SK-N-SH (cell line): ENCODE results near the gene C11orf91. TPM values are rescaled to one million over a fixed set of nuclear protein-coding genes. Genes with fewer than 3 reads are reported as not detected.

ENCODE experiments used
- CTCF ChIA-PET: fragments of 300-600, 350-600 bp; formaldehyde crosslinking; extraction: SDS; loops from one replicate; lab custom pipeline; 2021; lab: Yijun Ruan, JAX
- POLR2A ChIA-PET: fragments of 350-600 bp; sonication (Branson Sonifier 250); formaldehyde crosslinking; extraction: SDS; loops from one replicate; lab custom pipeline; 2020; ENCODE audit warnings: antibody characterized with exemption, inconsistent platforms; lab: Yijun Ruan, JAX
- DNase-seq: peaks from one replicate; pipeline ENCODE4 v3.0.0; 2012
- H2AFZ ChIP-seq: fragments of 200-600 bp; sonication (generic); 2 replicates; pipeline ENCODE4 v1.8.1; 2016; ENCODE audit warnings: antibody characterized with exemption, mild to moderate bottlenecking, low read depth
- H3F3A ChIP-seq: fragments of 200-600 bp; sonication (generic); replicated peaks from 2 replicates; pipeline ENCODE3; 2016; ENCODE audit warnings: antibody characterized with exemption, mild to moderate bottlenecking; ENCODE audit not compliant: insufficient read depth
- H3K27ac ChIP-seq, 2 experiments: fragments of 200-500 bp in 1 of 2; fragments of 200-600 bp in 1 of 2; sonication (Bioruptor generic) in 1 of 2; sonication (generic), shearing (Covaris generic) in 1 of 2; 2 replicates each; pipeline versions ENCODE4 v1.5.1 to v1.6.1; 2014 to 2016; ENCODE audit warnings: low read depth in 2 of 2, inconsistent platforms in 1 of 2, low read length in 1 of 2, mild to moderate bottlenecking in 1 of 2, mixed read lengths in 1 of 2
- H3K27me3 ChIP-seq: fragments of 200-600 bp; sonication (generic), shearing (Covaris generic); 2 replicates; pipeline ENCODE4 v1.6.1; 2016; ENCODE audit warnings: mixed run types; ENCODE audit not compliant: insufficient read depth
- H3K36me3 ChIP-seq, 2 experiments: fragments of 200-500 bp in 1 of 2; fragments of 200-600 bp in 1 of 2; sonication (Bioruptor generic) in 1 of 2; sonication (generic) in 1 of 2; replicated peaks in 1 of 2; 2 replicates each; pipeline versions ENCODE3 to v1.5.1; 2014 to 2016; ENCODE audit warnings: low read length in 1 of 2, mild to moderate bottlenecking in 1 of 2; ENCODE audit not compliant: insufficient read depth in 2 of 2, control insufficient read depth in 1 of 2
- H3K4me1 ChIP-seq, 2 experiments: fragments of 200-500 bp in 1 of 2; fragments of 200-600 bp in 1 of 2; sonication (Bioruptor generic) in 1 of 2; sonication (generic), shearing (Covaris generic) in 1 of 2; 2 replicates each; pipeline versions ENCODE4 v1.5.1 to v1.6.1; 2014 to 2016; ENCODE audit warnings: low read depth in 1 of 2, low read length in 1 of 2, mixed run types in 1 of 2; ENCODE audit not compliant: insufficient read depth in 2 of 2, control insufficient read depth in 1 of 2
- H3K4me2 ChIP-seq: fragments of 200-600 bp; sonication (generic), shearing (Covaris generic); 2 replicates; pipeline ENCODE4 v1.6.1; 2017; ENCODE audit warnings: mixed run types
- H3K4me3 ChIP-seq, 2 experiments: fragments of 200-500 bp in 1 of 2; fragments of 200-600 bp in 1 of 2; sonication (Bioruptor generic) in 1 of 2; sonication (generic), shearing (Covaris generic) in 1 of 2; 2 replicates each; pipeline versions ENCODE4 v1.5.1 to v1.8.1; 2014 to 2016; ENCODE audit warnings: low read depth in 2 of 2, inconsistent platforms in 1 of 2, low read length in 1 of 2, mild to moderate bottlenecking in 1 of 2, mixed read lengths in 1 of 2, moderate library complexity in 1 of 2
- H3K79me2 ChIP-seq: fragments of 200-600 bp; sonication (generic); 2 replicates; pipeline ENCODE4 v1.8.1; 2017; ENCODE audit warnings: mild to moderate bottlenecking; ENCODE audit not compliant: insufficient read depth
- H3K9ac ChIP-seq: fragments of 200-600 bp; sonication (generic); 2 replicates; pipeline ENCODE4 v1.6.1; 2017; ENCODE audit warnings: mixed run types
- H3K9me2 ChIP-seq: fragments of 200-600 bp; sonication (generic); 2 replicates; pipeline ENCODE4 v1.6.1; 2017; ENCODE audit warnings: mixed run types
- H3K9me3 ChIP-seq: fragments of 200-600 bp; sonication (generic); 2 replicates; pipeline ENCODE4 v1.6.1; 2017; ENCODE audit warnings: mixed run types, mild to moderate bottlenecking, moderate library complexity
- H4K20me1 ChIP-seq: fragments of 200-600 bp; sonication (generic); 2 replicates; pipeline ENCODE4 v1.6.1; 2017; ENCODE audit warnings: mild to moderate bottlenecking, mixed run types; ENCODE audit not compliant: insufficient read depth
- CHD2 ChIP-seq: fragments of 150-350 bp; IDR thresholded peaks from 2 replicates; pipeline ENCODE4 v1.6.1; 2018; ENCODE audit warnings: low read length; ENCODE audit not compliant: partially characterized antibody
- EZH2phosphoT487 ChIP-seq: fragments of 200-600 bp; sonication (generic); IDR thresholded peaks from 2 replicates; pipeline ENCODE4 v1.6.1; 2017; ENCODE audit warnings: low read depth, mixed run types, mild to moderate bottlenecking, antibody characterized with exemption, moderate library complexity, borderline replicate concordance
- FOXJ3 ChIP-seq: sonication (generic); formaldehyde crosslinking; IDR thresholded peaks from 2 replicates; pipeline ENCODE4 v1.5.1; 2020; ENCODE audit warnings: mild to moderate bottlenecking, missing genetic modification reagents
- GATA2 ChIP-seq: sonication (generic); formaldehyde crosslinking; IDR thresholded peaks from 2 replicates; pipeline ENCODE4 v1.5.0; 2020; ENCODE audit warnings: mild to moderate bottlenecking, missing genetic modification reagents
- JUND ChIP-seq: IDR thresholded peaks from 2 replicates; pipeline ENCODE4 v1.4.0; 2012
- MEF2A ChIP-seq: IDR thresholded peaks from 2 replicates; pipeline ENCODE4 v1.4.0; 2012; ENCODE audit warnings: low read depth, borderline replicate concordance
- MXI1 ChIP-seq: IDR thresholded peaks from 2 replicates; pipeline ENCODE4 v1.6.1; 2012; ENCODE audit warnings: mild to moderate bottlenecking, low read depth, low read length, improper control_type of control experiment
- NRF1 ChIP-seq: IDR thresholded peaks from 2 replicates; pipeline ENCODE4 v1.6.1; 2012; ENCODE audit warnings: low read depth, mild to moderate bottlenecking, low read length
- RAD21 ChIP-seq: IDR thresholded peaks from 2 replicates; pipeline ENCODE4 v1.6.1; 2012; ENCODE audit warnings: mild to moderate bottlenecking, low read length
- SMC3 ChIP-seq: IDR thresholded peaks from 2 replicates; pipeline ENCODE4 v1.6.1; 2012; ENCODE audit warnings: low read depth, low read length, improper control_type of control experiment
- TAF1 ChIP-seq: IDR thresholded peaks from 2 replicates; pipeline ENCODE4 v1.6.1; 2012; ENCODE audit warnings: low read depth, mild to moderate bottlenecking, low read length, moderate library complexity, borderline replicate concordance
- TCF12 ChIP-seq: IDR thresholded peaks from 2 replicates; pipeline ENCODE4 v1.4.0; 2012
- YY1 ChIP-seq: IDR thresholded peaks from 2 replicates; pipeline ENCODE4 v1.4.0; 2012; ENCODE audit warnings: low read depth, mild to moderate bottlenecking
- WGBS: methylation state at CpG from one replicate; pipeline ENCODE4 v1.1.6; 2017; ENCODE audit warnings: low lambda C conversion rate; 5-methylcytosine and 5-hydroxymethylcytosine counted together
- polyA plus RNA-seq, 3 experiments: library from polyadenylated mRNA; depleted of rRNA; stranded (reverse); fragments of >200 nt; gene quantifications; 2 replicates each; pipeline ENCODE4 v1.2.3, GENCODE V29; 2012
- TF ChIP-seq, protein P1 (sequence below): IDR thresholded peaks from 2 replicates; pipeline ENCODE4 v1.4.0; 2012; ENCODE audit warnings: low read depth
- TF ChIP-seq, protein P2 (sequence below): fragments of 150-350 bp; IDR thresholded peaks from 2 replicates; pipeline ENCODE4 v1.6.1; 2016; ENCODE audit warnings: mild to moderate bottlenecking, low read depth, low read length
- TF ChIP-seq, protein P3 (sequence below): fragments of 150-350 bp; IDR thresholded peaks from 2 replicates; pipeline ENCODE4 v1.6.1; 2017; ENCODE audit warnings: antibody characterized with exemption, low read length, low read depth, borderline replicate concordance
- TF ChIP-seq, protein P4 (sequence below): IDR thresholded peaks from 2 replicates; pipeline ENCODE4; 2012
- TF ChIP-seq, protein P5 (sequence below): IDR thresholded peaks from 2 replicates; pipeline ENCODE4 v1.4.0; 2012; ENCODE audit warnings: low read depth, borderline replicate concordance

Gene C11orf91
- polyA plus RNA-seq, 1 of the 3 experiments (the other 2 are of a cell fraction), result 0.15 TPM

DNA sequence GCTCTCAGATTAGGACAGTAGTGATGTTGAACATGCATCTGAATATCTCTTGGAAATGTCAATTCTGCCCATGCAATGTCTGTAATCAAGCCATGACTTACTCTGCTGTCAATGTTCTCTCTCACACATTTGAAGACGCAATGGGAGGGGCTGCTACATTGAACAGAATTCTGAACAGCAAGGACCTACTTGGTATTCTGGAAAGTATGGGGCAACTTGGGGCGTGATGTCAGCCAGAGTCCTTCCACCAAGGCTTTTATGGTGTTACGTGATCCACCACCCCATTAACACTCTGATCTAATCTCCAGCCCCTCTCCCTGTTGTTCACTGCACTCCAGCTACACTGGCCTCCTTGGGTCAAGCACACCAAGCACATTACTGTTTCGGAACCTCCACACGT is 42.7 kb upstream of the C11orf91 start:
- Histone ChIP-seq H3K27me3 (no peaks in the 10 kb centered on the region), H3K27ac (no peak overlapping the region), H3K4me3 (no peak overlapping the region), H3K36me3 (peaks cover 15 to 29% of the 10 kb centered on the region in 2 experiments), H2AFZ (no peak overlapping the region), H4K20me1 (no peaks in the 10 kb centered on the region), H3F3A (peaks cover 18% of the 10 kb centered on the region), H3K4me2 (no peak overlapping the region), H3K9me2 (no peaks in the 10 kb centered on the region), H3K9ac (no peak overlapping the region), H3K9me3 (no peaks in the 10 kb centered on the region), H3K4me1 (peaks cover 0 to 7% of the 10 kb centered on the region in 2 experiments; a peak in 2 of 4 replicates), H3K79me2 (peaks cover 1% of the 10 kb centered on the region; the same call in 1 of the 2 replicates)
- WGBS, result 97% methylated on average over 5 of the region's 5 CpGs
- ChIA-PET POLR2A (interaction anchor here (1.4 kb wide), 1 partner anchor 43 kb away, joined by 5 read pairs; no protein-coding TSS in a partner anchor), CTCF (interaction anchor here (0.8 to 2.2 kb wide), 14 partner anchors 9 to 384 kb away, joined by 3 to 31 read pairs (median 10); partner anchors contain the start of gene C11orf91)
- no peak for DNase-seq
- TF ChIP-seq CHD2 (no peak), SMC3 (no peak), EZH2phosphoT487 (no peak), MEF2A (no peak), NRF1 (no peak), TCF12 (no peak), RAD21 (no peak), YY1 (no peak), TAF1 (no peak), MXI1 (no peak), GATA2 (CRISPR knock-in tag) (no peak), FOXJ3 (CRISPR knock-in tag) (no peak), JUND (no peak)
- TF ChIP-seq, protein P1, sequence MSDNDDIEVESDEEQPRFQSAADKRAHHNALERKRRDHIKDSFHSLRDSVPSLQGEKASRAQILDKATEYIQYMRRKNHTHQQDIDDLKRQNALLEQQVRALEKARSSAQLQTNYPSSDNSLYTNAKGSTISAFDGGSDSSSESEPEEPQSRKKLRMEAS, result no peak
- TF ChIP-seq, protein P2, sequence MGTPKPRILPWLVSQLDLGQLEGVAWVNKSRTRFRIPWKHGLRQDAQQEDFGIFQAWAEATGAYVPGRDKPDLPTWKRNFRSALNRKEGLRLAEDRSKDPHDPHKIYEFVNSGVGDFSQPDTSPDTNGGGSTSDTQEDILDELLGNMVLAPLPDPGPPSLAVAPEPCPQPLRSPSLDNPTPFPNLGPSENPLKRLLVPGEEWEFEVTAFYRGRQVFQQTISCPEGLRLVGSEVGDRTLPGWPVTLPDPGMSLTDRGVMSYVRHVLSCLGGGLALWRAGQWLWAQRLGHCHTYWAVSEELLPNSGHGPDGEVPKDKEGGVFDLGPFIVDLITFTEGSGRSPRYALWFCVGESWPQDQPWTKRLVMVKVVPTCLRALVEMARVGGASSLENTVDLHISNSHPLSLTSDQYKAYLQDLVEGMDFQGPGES, result no peak
- TF ChIP-seq, protein P3, sequence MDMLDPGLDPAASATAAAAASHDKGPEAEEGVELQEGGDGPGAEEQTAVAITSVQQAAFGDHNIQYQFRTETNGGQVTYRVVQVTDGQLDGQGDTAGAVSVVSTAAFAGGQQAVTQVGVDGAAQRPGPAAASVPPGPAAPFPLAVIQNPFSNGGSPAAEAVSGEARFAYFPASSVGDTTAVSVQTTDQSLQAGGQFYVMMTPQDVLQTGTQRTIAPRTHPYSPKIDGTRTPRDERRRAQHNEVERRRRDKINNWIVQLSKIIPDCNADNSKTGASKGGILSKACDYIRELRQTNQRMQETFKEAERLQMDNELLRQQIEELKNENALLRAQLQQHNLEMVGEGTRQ, result no peak
- TF ChIP-seq, protein P4, sequence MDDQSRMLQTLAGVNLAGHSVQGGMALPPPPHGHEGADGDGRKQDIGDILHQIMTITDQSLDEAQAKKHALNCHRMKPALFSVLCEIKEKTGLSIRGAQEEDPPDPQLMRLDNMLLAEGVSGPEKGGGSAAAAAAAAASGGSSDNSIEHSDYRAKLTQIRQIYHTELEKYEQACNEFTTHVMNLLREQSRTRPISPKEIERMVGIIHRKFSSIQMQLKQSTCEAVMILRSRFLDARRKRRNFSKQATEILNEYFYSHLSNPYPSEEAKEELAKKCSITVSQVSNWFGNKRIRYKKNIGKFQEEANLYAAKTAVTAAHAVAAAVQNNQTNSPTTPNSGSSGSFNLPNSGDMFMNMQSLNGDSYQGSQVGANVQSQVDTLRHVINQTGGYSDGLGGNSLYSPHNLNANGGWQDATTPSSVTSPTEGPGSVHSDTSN, result no peak
- TF ChIP-seq, protein P5, sequence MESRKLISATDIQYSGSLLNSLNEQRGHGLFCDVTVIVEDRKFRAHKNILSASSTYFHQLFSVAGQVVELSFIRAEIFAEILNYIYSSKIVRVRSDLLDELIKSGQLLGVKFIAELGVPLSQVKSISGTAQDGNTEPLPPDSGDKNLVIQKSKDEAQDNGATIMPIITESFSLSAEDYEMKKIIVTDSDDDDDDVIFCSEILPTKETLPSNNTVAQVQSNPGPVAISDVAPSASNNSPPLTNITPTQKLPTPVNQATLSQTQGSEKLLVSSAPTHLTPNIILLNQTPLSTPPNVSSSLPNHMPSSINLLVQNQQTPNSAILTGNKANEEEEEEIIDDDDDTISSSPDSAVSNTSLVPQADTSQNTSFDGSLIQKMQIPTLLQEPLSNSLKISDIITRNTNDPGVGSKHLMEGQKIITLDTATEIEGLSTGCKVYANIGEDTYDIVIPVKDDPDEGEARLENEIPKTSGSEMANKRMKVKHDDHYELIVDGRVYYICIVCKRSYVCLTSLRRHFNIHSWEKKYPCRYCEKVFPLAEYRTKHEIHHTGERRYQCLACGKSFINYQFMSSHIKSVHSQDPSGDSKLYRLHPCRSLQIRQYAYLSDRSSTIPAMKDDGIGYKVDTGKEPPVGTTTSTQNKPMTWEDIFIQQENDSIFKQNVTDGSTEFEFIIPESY, result no peak
